Measurements from ENCODE around the gene GABRG3.

Gene GABRG3

DNA sequence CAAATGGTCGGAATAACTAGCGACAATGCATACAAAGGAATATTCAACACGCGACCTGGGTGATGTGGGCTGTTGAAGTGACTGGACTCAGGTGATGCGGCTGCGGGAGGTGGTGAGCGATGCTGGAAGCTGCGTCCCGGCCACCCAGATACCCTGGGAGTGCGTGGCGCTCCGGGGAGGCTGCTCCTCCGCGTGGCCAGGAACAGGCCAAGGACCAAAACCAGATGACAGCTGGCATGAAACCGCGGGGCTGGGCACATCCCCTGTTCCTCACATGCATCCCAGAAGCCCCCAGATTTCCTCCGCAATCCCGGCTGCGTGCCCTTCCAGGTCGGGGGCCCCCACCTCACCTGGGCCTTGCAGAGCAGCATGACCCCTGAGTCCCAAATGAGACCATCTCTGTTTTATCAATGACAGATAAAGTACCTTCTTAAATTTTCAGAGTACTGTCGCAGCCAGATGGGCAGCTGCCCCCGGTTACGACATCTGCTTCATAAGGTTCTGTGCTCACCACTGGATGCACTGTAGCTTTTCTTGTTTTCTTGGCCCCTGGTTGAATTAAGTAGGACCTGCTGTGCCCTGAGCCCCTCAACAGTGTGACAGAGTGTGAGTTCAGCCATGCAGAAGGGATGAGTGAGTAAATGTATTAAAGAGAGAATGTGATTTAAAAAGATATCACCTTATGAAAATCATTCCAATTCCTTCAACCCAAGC is 278.2 kb downstream of the GABRG3 start:
- no peak for DNase-seq (ENCODE audit: low read depth)

DNA sequence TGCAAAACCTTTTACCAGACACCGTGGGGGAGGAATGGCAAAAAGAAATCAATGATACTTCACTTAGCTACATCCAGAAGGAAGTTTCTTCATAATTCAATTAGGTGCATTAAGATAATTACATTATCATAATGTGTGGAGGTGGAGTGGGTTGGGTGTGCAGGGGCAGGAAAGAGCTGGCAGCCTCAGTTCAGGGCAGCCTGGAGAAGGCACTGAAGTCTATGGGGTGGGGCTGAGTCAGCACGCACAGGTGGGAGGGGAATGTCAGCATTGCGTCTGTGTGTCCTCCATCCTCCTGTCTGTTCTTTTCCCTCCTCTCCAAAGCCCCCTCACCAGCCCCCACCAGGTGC is 278.8 kb downstream of the GABRG3 start:
- no peak for DNase-seq (ENCODE audit: low read depth)

DNA sequence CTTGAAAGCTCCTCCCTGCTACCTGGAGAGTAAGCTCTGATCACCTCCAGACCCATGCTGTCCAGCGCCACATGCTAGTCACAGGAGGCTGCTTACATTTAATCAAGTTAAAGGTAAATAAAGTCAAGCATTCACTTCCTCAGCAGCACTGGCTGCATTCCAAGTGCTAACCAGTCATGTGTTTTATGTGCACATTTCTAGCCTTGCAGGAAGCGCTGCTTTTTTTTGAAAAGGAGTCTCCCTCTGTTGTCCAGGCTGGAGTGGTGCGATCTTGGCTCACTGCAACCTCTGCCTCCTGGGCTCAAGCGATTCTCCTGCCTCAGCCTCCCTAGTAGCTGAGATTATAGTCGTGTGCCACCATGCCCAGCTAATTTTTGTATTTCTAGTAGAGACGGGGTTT is 279.2 kb downstream of the GABRG3 start:
- no peak for DNase-seq (ENCODE audit: low read depth)

DNA sequence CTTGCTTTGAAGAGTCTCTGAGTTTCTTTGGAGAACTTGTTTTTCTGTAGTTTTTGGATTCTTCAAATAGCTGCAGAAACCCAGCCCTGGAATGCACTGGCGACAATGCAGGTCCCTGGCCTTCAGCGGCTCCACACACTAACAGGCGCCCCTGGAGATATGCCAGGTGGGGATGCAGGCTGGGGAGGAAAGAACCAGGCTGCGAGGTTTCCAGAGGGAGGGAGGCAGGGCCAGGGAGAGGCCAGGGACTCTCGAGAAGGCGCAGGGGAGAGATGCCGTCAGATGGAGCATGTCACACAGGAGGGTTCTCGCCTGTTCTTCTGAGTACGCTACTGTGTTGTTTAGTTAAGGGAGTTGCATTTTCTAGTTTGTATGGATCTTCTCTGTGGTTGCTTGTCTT is 283.1 kb downstream of the GABRG3 start:
- DNase-seq (ENCODE audit: low read depth): no peak

DNA sequence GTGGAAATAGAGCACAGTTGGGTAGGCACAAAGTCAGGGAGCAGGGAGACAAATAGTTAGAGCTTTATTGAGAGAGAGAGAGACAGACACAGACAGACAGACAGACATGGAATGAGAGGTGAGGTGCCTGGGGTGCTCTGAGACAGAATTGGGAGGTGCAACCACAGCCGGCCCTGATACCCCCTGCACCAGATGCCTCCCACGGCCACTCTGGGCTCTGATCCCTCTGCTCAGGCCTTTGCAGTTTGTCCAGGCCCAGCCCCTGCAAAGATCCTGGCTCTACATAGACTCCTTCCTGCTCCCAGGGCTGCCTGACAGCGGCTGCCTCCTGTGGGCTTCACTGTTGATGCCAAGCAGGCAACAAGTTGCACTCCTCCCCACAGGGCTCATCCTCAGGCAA is 283.8 kb downstream of the GABRG3 start:
- no peak for DNase-seq (ENCODE audit: low read depth)

DNA sequence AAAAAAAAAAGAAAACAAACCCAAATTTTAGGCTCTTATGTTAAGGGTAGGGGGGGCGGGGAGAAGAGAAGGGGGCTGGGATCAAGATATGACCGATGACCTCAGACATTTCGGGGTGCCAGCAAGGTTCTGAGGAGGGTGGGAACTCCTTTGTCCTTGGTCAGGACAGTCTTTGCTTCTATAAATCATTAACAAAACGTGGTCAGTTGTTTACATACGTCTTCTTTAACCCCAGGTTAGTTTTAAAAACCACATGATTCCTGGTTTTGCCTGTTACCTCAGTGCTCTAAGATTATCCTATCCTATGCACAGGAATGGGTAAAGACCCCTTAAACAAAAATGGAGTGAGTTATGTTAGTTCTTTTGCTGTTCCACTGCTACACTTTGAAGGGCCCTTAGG is 285.5 kb downstream of the GABRG3 start:
- no peak for DNase-seq (ENCODE audit: low read depth)

DNA sequence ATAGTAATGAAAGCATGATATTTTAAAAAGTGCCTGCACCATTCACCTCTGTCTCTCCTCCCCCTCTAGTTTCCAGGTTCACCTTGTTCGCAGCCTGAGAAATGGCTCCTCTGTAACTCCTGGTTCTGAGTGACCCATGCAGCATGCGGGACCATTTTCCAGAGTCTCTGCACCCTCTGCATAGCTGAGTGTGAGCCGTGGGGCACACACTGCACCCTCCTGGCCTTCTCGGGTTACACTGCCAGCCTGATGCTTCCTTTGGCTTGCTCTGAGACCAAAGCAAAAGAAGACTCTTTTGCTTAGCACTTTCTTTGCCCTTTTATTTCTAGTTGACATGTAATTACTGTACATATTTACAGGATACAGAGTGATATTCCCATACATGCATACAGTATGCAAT is 287.3 kb downstream of the GABRG3 start:
- DNase-seq (ENCODE audit: low read depth): no peak

DNA sequence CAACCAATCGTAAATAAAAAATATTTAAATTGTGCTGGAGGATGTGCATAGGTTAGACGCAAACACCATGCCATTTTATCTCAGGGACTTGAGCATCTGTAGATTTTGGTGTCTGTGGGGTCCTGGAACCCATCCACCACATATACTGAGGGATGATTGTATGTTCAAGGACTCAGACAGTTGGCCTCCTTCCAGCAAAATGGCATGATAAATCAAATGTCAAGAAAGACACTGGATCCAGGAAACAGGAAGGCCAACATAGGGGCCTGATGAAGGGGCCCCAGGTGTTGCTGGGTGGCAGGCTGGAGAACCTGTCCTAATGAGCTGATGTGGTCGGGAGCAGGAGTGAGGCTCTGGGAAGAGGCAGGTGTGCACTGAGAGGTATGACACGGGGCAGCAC is 289.5 kb downstream of the GABRG3 start:
- no peak for DNase-seq (ENCODE audit: low read depth)

DNA sequence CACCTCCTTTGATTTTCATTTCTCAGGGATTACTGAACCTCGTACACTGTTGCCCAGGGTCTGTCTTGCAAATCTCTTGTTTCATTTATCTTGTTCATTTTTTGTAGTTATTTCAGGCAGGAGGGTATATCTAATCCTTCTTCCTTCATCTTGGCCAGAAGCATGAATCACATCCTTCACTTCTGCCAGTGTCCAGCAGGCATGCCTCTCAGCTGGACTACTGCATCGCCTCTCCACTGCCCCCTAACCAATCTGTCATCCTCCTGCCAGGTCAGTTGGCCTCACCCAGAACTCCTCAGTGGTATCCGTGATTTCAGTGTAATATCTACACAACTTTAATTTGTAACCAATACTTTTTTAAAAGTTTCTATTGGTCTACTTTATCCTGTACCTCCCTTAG is 297.9 kb downstream of the GABRG3 start:
- no peak for DNase-seq (ENCODE audit: low read depth)

DNA sequence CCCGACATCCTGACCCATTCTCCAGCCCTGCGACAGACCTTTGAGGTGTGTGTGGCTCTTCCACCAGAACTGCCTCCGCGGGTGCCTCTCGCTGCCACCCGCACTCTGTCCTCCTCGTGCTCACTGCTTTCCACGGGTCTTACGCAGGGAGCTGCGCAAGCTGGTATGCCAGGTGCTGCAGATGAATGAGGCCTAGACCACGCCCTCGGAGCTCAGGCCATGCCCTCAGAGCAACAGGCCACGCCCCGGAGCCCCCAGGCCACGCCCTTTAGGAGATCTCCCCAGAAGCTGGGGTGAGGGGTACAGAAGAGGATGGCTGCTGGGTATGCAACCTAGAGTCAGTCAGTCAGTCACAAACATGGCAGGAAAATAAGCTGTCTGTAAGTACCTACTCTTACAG is 300.3 kb downstream of the GABRG3 start:
- DNase-seq (ENCODE audit: low read depth): no peak

DNA sequence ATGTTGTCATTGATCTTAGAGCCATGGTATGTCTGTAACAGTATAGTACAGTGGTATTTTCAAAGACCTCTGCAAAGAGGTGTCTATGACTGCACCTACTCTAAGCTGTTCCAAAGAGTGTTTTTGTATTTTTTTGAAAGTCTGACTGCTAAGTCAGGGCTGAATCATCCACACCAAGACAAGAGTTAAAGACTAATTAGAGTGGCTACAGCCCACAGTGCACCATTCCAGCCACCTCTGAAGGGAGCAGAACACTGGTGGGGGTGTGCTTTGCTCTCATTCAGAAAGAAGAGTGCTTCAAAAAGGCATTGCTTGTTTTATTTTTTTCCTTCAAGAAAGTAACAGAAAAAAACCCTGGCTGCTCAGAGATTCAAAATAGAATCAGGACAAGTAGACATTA is 301.4 kb downstream of the GABRG3 start:
- no peak for DNase-seq (ENCODE audit: low read depth)

DNA sequence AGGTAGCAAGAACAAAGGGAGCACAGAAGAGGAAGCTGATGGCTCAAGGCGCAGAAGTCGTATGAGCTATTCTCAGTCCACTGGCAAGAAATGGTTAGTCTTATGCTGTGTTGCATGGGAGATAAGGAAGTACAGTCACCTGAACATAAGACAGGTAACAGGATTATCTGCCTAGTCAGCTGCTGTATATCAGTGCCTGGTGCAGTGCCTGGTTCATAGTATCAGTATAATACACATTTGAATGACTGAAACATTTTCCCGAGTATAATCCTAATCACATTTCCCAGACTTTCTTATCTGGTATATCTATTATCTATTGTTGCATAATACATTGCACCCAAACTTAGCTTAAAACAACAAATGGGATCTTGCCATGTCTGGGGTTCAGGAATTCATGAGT is 302.5 kb downstream of the GABRG3 start:
- DNase-seq (ENCODE audit: low read depth): no peak

DNA sequence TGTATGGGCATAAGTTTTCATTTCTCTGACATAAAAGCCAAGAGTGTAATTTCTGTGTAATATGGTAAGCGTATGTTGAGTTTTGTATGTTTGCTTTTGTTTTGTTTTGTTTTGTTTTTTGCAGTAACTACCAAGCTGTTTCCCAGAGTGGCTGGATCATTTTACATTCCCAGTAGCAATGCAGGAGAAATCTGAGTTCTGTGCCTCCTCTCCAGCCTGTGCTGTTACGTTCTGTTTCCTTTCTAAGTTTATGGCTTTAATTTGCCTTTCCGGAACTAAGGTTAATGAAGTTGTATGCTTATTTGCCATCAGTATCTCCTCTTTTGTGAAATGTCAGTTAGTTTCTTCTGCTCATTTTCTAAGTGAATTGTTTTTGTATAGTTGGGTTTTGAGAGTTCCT is 307.8 kb downstream of the GABRG3 start:
- DNase-seq (ENCODE audit: low read depth): no peak

DNA sequence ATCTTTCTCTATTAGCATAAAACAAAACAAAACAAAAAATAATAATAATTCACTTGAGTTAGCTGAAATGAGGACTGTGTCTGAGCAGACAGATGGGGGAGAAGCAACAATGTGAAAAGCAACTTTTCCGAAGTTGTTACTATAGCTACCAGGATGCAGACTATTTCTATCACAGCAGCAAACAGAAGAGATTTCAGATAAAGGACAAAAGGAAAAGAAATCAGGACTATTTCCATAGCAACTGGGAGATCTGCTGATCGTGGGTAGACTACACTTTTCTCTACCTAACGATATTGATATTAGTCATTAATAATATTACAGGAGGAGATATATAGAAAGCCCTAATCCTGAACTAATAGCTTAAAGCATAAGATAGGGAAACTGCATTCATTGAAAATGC is 321.7 kb downstream of the GABRG3 start:
- DNase-seq (ENCODE audit: low read depth): no peak

DNA sequence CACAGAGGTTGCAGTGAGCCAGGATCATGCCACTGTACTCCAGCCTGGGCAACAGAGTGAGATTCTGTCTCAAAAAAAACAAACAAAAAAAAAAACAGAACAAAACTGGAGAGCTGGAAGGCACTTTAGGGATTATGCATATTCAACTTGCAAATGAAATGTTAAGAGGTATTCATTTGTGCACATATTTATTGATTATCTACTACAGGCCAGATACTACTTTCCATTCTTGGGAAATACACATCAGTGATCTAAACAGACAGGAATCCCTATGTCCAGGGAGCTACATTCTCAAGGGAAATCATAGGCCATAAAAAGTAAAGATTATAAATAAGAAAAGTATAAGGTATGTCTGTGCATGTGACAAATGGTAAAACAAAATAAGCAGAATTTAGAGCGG is 322.6 kb downstream of the GABRG3 start:
- no peak for DNase-seq (ENCODE audit: low read depth)

DNA sequence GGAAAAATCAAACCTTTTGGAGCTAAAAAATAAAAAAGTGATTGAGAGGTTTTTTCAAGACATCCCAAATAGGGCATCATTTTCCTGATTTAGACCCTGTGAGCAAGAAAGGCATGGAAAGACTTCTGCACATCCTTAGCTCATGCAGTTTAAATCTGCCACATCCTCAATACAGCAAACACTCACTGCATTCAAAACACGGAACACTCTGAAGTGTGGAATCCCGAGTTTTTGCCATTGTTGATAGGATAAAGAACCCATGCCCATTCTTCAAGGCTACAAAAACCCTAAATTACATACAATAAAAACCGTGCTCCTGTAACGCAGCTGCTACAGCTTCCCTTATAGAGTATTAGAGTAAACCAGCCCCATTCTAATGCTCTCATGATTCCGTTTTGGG is 346.8 kb downstream of the GABRG3 start:
- no peak for DNase-seq (ENCODE audit: low read depth)

DNA sequence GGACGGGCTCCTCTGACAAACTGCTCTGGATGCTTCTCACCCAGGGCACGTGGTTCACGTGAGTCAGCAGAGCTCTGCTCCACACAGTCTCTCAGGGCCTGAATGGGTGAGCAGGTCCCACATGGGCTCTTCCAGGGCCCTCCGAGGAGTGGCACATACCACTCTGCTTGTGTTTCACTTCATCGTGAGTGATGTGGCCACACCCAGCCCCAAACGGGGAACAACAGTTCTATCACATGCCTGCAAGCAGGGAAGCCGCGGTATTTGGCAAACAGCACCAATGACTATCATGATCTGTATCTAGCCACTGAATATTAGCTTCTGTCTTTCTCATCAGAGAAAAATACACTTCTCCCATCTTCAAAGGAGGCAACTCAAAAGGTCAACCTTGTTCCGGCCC is 352.8 kb downstream of the GABRG3 start:
- no peak for DNase-seq (ENCODE audit: low read depth)

DNA sequence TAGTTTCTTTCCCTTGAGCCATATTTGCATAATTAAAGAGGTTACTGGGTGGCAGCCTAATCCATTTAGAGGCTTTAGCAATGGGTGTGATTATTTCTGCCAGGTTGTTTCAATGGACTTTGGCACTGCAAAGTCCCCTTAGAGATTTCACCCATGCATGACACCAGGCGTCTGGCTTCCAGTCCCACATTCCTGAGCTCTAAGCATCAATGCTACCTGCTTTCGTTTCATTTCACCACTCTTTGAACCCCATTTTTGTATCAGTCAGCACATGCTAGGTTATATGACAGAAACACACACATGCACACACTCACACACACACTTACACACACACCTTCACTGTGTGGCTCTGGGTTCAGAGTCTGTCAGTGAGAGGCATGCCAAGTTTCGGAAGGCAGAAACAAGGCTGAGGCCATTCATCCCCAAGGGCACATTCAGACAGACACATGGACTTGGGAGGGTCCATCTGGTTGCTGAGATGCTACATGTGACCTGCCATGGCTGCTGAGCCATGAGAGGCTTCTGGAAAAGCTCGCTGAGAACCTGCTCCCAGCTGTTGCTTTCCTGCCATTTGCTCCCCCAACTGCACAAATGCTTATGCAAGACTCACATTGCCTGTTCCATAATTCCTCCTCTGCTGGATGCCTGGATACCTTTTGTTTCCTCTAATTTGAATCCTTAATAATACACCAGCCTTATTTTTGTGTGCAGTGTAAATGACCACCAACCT is 354.1 kb downstream of the GABRG3 start:
- no peak for DNase-seq (ENCODE audit: low read depth)

DNA sequence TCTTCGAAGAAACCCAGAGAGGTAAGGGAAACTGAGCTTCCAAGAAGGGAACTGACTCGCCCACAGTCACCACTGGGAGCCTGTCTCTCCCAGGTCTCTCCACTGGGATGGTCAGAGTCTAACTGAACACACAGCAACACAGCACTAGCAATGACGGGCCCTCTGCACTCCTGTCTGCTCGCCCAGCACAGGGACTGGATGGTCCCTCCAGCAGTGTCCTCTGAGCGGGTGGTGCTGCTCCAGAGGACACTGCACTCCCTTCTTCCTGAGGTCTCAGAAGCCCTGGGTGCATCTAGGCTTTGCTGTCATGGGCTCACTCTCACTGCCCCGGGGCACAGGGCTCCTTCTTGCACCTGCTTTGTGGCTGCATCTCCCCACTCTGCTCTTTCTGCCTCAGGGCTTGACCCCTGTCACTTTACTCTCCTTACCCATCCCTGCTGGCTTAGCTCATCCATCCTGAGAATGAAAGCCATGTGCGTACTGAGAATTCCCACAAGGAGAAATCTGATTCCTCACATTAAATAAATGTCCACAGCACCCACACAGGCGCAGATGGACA is 356.6 kb downstream of the GABRG3 start:
- DNase-seq (ENCODE audit: low read depth): no peak

DNA sequence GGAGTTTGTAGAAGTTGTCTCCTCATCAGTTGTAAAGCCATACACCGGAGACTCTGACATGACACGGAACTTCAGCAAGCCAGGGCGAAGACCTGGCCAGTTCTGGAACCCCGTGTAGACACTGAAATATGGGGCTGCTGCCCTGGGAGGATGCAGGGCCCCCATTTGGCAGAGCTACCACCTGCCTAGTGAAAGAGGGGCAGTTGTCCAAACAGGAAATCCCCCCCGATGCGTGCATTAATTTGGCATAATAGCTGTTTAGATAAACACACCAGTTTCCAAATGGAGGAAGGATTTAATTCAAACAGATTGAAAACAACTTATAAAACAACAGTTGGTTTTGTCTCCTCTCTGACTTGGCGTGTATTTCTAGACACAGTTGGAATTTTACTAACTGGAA is 357.2 kb downstream of the GABRG3 start:
- no peak for DNase-seq (ENCODE audit: low read depth)

DNA sequence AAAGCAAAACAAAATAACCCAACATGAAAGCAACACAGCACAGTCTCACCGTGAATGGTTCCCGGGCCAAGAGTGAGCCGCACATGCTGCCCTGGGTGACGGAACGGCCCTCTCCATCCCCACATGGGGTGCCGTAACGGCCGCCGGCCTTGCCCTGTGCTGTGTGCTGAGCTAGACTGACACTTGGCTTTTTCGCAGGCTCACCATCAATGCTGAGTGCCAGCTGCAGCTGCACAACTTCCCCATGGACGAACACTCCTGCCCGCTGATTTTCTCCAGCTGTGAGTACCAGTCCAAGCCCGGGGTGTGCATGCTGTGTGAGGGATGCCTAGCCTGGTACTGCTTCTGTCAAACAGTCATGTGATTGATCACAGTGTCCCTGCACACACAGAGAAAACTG is 357.6 kb downstream of the GABRG3 start:
- DNase-seq (ENCODE audit: low read depth): no peak

DNA sequence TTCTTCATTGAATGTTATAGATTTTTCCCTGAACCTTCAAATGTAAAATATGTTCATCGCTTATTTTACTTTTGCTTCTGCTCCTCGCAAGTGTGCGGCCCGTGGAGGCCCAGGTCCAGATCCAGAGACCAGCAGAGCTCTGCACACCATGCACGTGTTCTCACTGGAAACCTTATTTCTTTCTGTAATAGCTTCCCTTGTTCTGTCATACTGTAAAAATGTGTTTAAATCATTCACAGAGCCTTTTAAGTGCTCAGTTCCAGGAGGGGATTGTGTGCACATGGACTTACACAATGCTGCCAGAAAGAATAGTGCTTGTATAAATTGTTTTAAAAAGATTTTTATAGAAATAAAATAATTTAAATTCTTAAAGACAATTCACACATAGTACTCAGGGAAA is 359.3 kb downstream of the GABRG3 start:
- DNase-seq (ENCODE audit: low read depth): no peak

DNA sequence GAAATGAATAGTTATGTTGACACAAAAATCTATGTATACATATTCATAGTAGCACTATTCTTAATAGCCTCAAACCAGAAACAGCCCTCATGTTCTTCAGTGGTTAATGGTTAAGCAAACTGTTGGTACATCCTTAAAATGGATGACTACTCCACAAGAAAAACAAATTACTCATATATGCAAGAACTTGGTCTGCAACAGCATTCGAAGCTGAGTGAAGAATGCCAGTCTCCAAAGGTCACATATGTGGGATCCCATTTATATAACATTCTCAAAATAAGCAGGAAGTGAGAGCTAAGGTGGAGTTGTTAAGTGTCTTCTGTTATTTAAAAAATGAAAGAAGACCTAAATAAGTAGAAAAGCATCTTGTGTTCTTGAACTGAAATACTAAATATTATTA is 365.7 kb downstream of the GABRG3 start:
- no peak for DNase-seq (ENCODE audit: low read depth)

DNA sequence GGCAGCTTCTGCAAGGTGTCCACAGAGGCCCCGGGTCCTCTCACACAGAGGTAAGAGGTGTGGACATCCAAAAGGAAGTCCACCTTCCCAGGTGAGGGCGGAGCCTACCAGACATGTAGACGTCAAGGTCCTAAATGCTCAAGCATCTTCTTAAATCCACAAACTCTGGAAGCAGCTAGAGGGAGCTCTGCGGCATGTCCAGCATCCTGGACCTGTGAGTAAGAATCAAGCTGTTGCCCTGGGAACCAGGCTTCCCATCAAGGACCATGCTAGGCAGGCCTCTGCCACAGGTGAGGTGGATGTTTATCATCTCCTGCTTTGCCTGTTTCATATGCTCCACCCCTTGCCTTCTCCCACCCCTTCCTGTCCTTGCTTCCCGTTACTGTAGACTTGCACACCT is 368.2 kb downstream of the GABRG3 start:
- no peak for DNase-seq (ENCODE audit: low read depth)

Measured in stimulated activated CD8-positive, alpha-beta memory T cell treated with anti-CD3 and anti-CD28 coated beads, Interleukin-7, amount 100 ng/mL, for 24 hours (primary cell).